Peyer's patch (tissue), 4 donors: ENCODE data around the gene SIN3B.

Experiments used
- CTCF ChIP-seq, 6 experiments: fragments of 450-650 bp in 4 of 6; fragments of 200-600 bp in 2 of 6; sonication (generic) in 1 of 6; IDR thresholded peaks; one replicate each; pipeline ENCODE4 v1.5.1; 2017 to 2019; ENCODE audit warnings: antibody characterized with exemption in 6 of 6, mild to moderate bottlenecking in 3 of 6, moderate library complexity in 1 of 6
- POLR2A ChIP-seq, 2 donors: fragments of 450-650 bp; IDR thresholded peaks; one replicate each; pipeline ENCODE4 v1.5.1; 2017; ENCODE audit warnings: antibody characterized with exemption in 2 of 2, mild to moderate bottlenecking in 2 of 2, moderate library complexity in 2 of 2

- no peak for TF ChIP-seq CTCF (IDR thresholded peaks at IDR 0.05)
- TF ChIP-seq POLR2A (IDR thresholded peaks at IDR 0.05), result no peak
Observed at GRCh38 chr19:16897856-16898161, 68.6 kb downstream of the SIN3B start.
